ENCODE measurements around the gene LMTK3.

DNA sequence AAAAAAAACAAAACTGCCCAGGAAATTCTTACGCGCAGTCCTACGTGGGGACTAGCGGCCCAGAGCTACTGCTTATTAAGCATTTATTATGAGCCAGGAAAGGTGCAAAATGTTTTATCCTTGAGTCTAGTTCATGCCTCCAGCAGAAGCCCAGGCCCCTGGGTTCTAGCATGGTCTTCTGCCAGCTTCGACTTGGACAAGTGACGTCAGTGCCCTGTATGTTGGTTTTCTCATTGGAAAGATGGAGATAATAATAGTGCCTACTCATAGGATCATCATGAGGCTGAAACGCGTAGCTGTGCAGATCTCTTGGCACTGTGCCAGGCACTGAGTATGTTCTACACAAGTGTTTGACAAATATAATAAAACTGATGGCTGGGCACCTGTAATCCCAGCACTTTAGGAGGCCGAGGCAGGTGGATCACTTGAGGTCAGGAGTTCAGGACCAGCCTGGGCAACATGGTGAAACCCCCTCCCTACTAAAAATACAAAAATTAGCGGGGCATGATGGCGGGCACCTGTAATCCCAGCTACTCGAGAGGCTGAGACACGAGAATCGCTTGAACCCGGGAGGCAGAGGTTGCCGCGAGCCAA is 28.0 kb upstream of the LMTK3 start:
- TF ChIP-seq, protein P1, sequence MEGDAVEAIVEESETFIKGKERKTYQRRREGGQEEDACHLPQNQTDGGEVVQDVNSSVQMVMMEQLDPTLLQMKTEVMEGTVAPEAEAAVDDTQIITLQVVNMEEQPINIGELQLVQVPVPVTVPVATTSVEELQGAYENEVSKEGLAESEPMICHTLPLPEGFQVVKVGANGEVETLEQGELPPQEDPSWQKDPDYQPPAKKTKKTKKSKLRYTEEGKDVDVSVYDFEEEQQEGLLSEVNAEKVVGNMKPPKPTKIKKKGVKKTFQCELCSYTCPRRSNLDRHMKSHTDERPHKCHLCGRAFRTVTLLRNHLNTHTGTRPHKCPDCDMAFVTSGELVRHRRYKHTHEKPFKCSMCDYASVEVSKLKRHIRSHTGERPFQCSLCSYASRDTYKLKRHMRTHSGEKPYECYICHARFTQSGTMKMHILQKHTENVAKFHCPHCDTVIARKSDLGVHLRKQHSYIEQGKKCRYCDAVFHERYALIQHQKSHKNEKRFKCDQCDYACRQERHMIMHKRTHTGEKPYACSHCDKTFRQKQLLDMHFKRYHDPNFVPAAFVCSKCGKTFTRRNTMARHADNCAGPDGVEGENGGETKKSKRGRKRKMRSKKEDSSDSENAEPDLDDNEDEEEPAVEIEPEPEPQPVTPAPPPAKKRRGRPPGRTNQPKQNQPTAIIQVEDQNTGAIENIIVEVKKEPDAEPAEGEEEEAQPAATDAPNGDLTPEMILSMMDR (IDR thresholded peaks at IDR 0.05) = no peak
- no peak for TF ChIP-seq POLR2A (IDR thresholded peaks at IDR 0.05)
